GM13976 (cell line): ENCODE data around the gene IMPDH1.

Experiments used
- DNase-seq: peaks from one replicate; pipeline ENCODE4 v3.0.0; 2012; ENCODE audit warnings: low spot score
- in situ Hi-C: fragments of 300-500 bp; cut with MboI; formaldehyde crosslinking; loops from one replicate; pipeline ENCODE4 v1.12.0; 2022; ENCODE audit warnings: low sequenced_read_pairs, mixed read lengths, inconsistent platforms; ENCODE audit not compliant: unreplicated experiment
- TF ChIP-seq, protein P1 (sequence below): IDR thresholded peaks from 2 replicates; pipeline ENCODE4 v1.5.1; 2012; ENCODE audit warnings: borderline replicate concordance, mild to moderate bottlenecking; ENCODE audit not compliant: insufficient read depth; ENCODE audit errors: extremely low read depth, missing control alignments, control extremely low read depth

IMPDH1 gene

DNA sequence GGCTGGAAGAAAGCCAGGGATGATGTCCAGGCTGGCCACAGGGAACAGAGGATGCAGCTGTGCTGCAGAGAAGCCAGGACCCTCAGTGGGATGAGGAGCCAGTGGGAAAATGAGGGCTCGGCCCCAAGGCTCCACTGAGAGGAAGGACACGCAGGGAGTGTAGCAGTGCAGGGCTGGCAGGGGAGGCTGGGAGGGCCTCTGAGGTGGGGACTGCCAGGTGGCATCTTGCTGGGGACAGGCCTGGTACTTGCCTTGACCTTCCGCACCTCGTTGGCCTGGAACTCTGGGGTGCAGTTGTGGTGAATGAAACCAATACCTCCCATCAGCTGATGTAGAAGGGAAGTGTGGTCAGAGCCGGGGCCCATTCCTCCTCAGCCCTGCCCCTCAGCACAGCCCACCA, 9.2 kb downstream of the IMPDH1 start:
- TF ChIP-seq, protein P1, sequence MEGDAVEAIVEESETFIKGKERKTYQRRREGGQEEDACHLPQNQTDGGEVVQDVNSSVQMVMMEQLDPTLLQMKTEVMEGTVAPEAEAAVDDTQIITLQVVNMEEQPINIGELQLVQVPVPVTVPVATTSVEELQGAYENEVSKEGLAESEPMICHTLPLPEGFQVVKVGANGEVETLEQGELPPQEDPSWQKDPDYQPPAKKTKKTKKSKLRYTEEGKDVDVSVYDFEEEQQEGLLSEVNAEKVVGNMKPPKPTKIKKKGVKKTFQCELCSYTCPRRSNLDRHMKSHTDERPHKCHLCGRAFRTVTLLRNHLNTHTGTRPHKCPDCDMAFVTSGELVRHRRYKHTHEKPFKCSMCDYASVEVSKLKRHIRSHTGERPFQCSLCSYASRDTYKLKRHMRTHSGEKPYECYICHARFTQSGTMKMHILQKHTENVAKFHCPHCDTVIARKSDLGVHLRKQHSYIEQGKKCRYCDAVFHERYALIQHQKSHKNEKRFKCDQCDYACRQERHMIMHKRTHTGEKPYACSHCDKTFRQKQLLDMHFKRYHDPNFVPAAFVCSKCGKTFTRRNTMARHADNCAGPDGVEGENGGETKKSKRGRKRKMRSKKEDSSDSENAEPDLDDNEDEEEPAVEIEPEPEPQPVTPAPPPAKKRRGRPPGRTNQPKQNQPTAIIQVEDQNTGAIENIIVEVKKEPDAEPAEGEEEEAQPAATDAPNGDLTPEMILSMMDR: no peak
- DNase-seq: no peak
- in situ Hi-C loops: no loop called here

GRCh38 chr7:128399991-128400390, 9.8 kb downstream of the IMPDH1 start:
- no peak for DNase-seq
- TF ChIP-seq, protein P1: no peak
- in situ Hi-C loops: no loop called here

- DNase-seq: no peak
- TF ChIP-seq, protein P1: no peak
- in situ Hi-C loops: no loop called here
These were observed 11.0 kb downstream of the IMPDH1 start for GRCh38 chr7:128398841-128399135.

GRCh38 chr7:128398016-128398840, 11.6 kb downstream of the IMPDH1 start:
- TF ChIP-seq, protein P1: peak; percentile 77
- DNase-seq: peak; percentile 69
- in situ Hi-C loops: no loop called here

DNA sequence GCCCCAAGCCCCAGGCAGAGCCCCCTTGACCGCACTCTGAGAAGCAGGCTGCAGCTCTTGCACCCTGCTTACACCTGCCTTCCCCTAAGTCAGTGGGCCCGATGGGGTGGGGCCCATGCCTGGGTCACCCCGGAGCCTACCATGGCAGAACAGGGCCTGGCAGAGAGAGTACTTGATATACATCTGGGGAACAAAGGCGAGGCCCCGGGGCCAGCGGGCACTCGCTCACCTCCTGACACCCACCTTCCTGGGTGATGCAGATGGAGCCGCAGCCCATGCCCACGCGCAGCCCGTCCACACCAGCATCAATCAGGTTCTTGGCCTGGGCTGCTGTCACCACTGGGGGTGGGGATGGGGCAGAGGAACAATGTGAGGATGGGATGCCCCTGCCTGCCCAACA, 13.4 kb downstream of the IMPDH1 start:
- TF ChIP-seq, protein P1: no peak
- DNase-seq: no peak
- in situ Hi-C loops: no loop called here

GRCh38 chr7:128395748-128396147, 14.0 kb downstream of the IMPDH1 start:
- in situ Hi-C loops: no loop called here
- TF ChIP-seq, protein P1: no peak
- peak; percentile 37 for DNase-seq
